GM12878 (cell line): Measurements from ENCODE around the gene OLFML2A. TPM values are rescaled to one million over a fixed set of nuclear protein-coding genes. Genes with fewer than 3 reads are reported as not detected.

ENCODE experiments used
- BCL11A ChIP-seq: IDR thresholded peaks from 2 replicates; pipeline ENCODE4 v1.6.1; 2011; ENCODE audit warnings: low read depth, low read length
- BCLAF1 ChIP-seq: fragments of 450-650 bp; IDR thresholded peaks from 2 replicates; pipeline ENCODE4 v1.6.1; 2017; ENCODE audit warnings: antibody characterized with exemption, mild to moderate bottlenecking, moderate library complexity
- CTCF ChIP-seq, 3 experiments: IDR thresholded peaks in 2 of 3; conservative IDR thresholded peaks in 1 of 3; 2 replicates each; pipeline ENCODE4 v1.5.1; 2011; ENCODE audit warnings: low read depth in 3 of 3, low read length in 3 of 3, mild to moderate bottlenecking in 3 of 3, control low read depth in 2 of 3, moderate library complexity in 2 of 3, inconsistent platforms in 1 of 3, mixed read lengths in 1 of 3; ENCODE audit not compliant: control insufficient read depth in 2 of 3, insufficient read depth in 1 of 3; ENCODE audit errors: extremely low read depth in 1 of 3
- DPF2 ChIP-seq: fragments of 450-650 bp; IDR thresholded peaks from 2 replicates; pipeline ENCODE4 v1.6.1; 2017; ENCODE audit warnings: mild to moderate bottlenecking
- EGR1 ChIP-seq, 2 experiments: IDR thresholded peaks; 1 replicate in 1 of 2; 2 replicates in 1 of 2; pipeline ENCODE4 v1.6.1; 2011 to 2012; ENCODE audit warnings: low read depth in 2 of 2, low read length in 2 of 2, borderline replicate concordance in 1 of 2, mild to moderate bottlenecking in 1 of 2, moderate library complexity in 1 of 2
- ETV6 ChIP-seq, 2 experiments: fragments of 450-650 bp in 1 of 2; IDR thresholded peaks in 1 of 2; conservative IDR thresholded peaks in 1 of 2; 2 replicates each; pipeline ENCODE4 v1.6.1; 2014; ENCODE audit warnings: antibody characterized with exemption in 1 of 2, borderline replicate concordance in 1 of 2, low read depth in 1 of 2, mild to moderate bottlenecking in 1 of 2, moderate library complexity in 1 of 2
- LARP7 ChIP-seq: fragments of 450-650 bp; IDR thresholded peaks from 2 replicates; pipeline ENCODE4 v1.6.1; 2017; ENCODE audit warnings: mild to moderate bottlenecking
- MEF2A ChIP-seq: IDR thresholded peaks from 2 replicates; pipeline ENCODE4 v1.6.1; 2011; ENCODE audit warnings: low read depth, mild to moderate bottlenecking, low read length, moderate library complexity; ENCODE audit not compliant: insufficient read depth
- NFIC ChIP-seq: IDR thresholded peaks from 2 replicates; pipeline ENCODE4 v1.6.1; 2012; ENCODE audit warnings: low read depth, mild to moderate bottlenecking, inconsistent platforms, low read length, moderate library complexity
- NFXL1 ChIP-seq: fragments of 450-650 bp; IDR thresholded peaks from 2 replicates; pipeline ENCODE4 v1.6.1; 2017; ENCODE audit warnings: antibody characterized with exemption, mild to moderate bottlenecking, borderline replicate concordance
- NKRF ChIP-seq: fragments of 450-650 bp; conservative IDR thresholded peaks from 2 replicates; pipeline ENCODE4 v1.6.1; 2017; ENCODE audit warnings: mild to moderate bottlenecking, moderate library complexity
- SMARCA5 ChIP-seq: fragments of 450-650 bp; IDR thresholded peaks from 2 replicates; pipeline ENCODE4 v1.6.1; 2017; ENCODE audit warnings: mild to moderate bottlenecking
- YBX1 ChIP-seq: fragments of 450-650 bp; IDR thresholded peaks from 2 replicates; pipeline ENCODE4 v1.6.1; 2016; ENCODE audit warnings: antibody characterized with exemption
- ZBED1 ChIP-seq: IDR thresholded peaks from 2 replicates; pipeline ENCODE4 v1.6.1; 2016; ENCODE audit warnings: borderline replicate concordance
- ZNF622 ChIP-seq: fragments of 450-650 bp; IDR thresholded peaks from 2 replicates; pipeline ENCODE4 v1.6.1; 2017; ENCODE audit warnings: mild to moderate bottlenecking, inconsistent platforms
- polyA plus RNA-seq, 11 experiments: library from polyadenylated mRNA; depleted of rRNA in 4 of 11; unstranded in 6 of 11; stranded (reverse) in 5 of 11; fragments of >200 nt; fragmentation: Nextera tagmentation in 4 of 11; fragmentation: Illumina TruSeq in 1 of 11; extraction: Ambion mirVana in 4 of 11; extraction: Trizol in 1 of 11; gene quantifications; 1 replicate in 1 of 11; 2 replicates in 10 of 11; pipeline versions ENCODE4 v1.2.1 to v1.2.3, GENCODE V29; 2011 to 2016; ENCODE audit warnings: inconsistent platforms in 2 of 11, missing spikeins in 2 of 11, low read depth in 1 of 11
- total RNA-seq, 4 experiments: library from RNA; depleted of rRNA in 3 of 4; stranded (reverse); fragments of >200 nt in 3 of 4; fragmentation: Illumina TruSeq in 1 of 4; extraction: Trizol in 1 of 4; gene quantifications; 2 replicates each; pipeline versions ENCODE4 v1.2.1 to v1.2.3, GENCODE V29; 2013 to 2021

Gene OLFML2A
- total and polyA plus RNA-seq, 10 of the 15 experiments (the other 5 are each of a cell fraction or from before 2014, with no cell fraction given): 0.02 to 0.13 (median 0.10) TPM; not detected in 4

GRCh38 chr9:124776954-124777648 lies at the start of gene OLFML2A (continued):
- no peak for TF ChIP-seq EGR1 (IDR thresholded peaks at IDR 0.05; ENCODE audit: borderline replicate concordance in 1 of 2, low read depth in 2 of 2, low read length in 2 of 2)
- TF ChIP-seq CTCF (IDR thresholded peaks at IDR 0.05 in 2 of 3, conservative IDR thresholded peaks at IDR 0.05 in 1 of 3; ENCODE audit: control insufficient read depth in 2 of 3, extremely low read depth in 1 of 3, insufficient read depth in 1 of 3, low read depth in 3 of 3, low read length in 3 of 3): peak; percentile 16 to 33 (median 20); a peak in 4 of 6 replicates
- peak; percentile 90 for TF ChIP-seq LARP7
- no peak for TF ChIP-seq ZNF622
- no peak for TF ChIP-seq MEF2A
- TF ChIP-seq NFIC: no peak
- TF ChIP-seq ETV6 (conservative IDR thresholded peaks at IDR 0.05 in 1 of 2, IDR thresholded peaks at IDR 0.05 in 1 of 2; ENCODE audit: borderline replicate concordance in 1 of 2, low read depth in 1 of 2): no peak
- TF ChIP-seq NFXL1: peak; percentile 57; the same call in 1 of the 2 replicates
- TF ChIP-seq BCL11A: no peak
- 0 out of 2 replicates have a peak, but pooled peaks have one; percentile 32 for TF ChIP-seq NKRF
- 0 out of 2 replicates have a peak, but pooled peaks have one; percentile 16 for TF ChIP-seq SMARCA5
- TF ChIP-seq ZBED1: no peak
- no peak for TF ChIP-seq BCLAF1
- 0 out of 2 replicates have a peak, but pooled peaks have one; percentile 36 for TF ChIP-seq DPF2
- no peak for TF ChIP-seq YBX1
